COLO668 (cell line): ENCODE data around the gene RFFL.
"Not testable (repeated sequence)": the region's sequence is repeated elsewhere in the genome, so short reads cannot be mapped to it uniquely, and the experiment has no call there.

Source experiments
- DNase-seq: peaks from one replicate; lab custom pipeline; 2025; ENCODE audit not compliant: unreplicated experiment; lab: John Stamatoyannopoulos, UW

RFFL gene

GRCh38 chr17:35051183-35051578 is 12.3 kb downstream of the RFFL start:
- no peak for DNase-seq

DNA sequence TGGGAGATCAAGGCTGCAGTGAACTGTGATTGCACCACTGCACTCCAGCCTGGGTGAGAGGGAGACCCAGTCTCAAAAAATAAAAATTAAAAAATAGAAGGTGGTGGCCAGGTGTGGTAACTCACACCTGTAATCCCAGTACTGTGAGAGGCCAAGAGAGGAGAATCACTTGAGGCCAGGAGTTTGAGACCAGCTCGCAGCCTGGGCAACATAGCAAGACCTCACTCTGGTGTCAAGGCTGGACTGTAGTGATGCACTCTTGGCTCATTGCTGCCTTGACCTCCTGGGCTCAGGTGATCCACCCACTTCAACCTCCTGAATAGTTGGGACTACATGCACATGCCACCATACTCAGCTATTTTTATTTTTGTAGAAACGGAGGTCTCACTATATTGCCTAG is 13.3 kb downstream of the RFFL start:
- DNase-seq: no peak

GRCh38 chr17:35048685-35049379 is 14.7 kb downstream of the RFFL start:
- no peak for DNase-seq

GRCh38 chr17:35046740-35047283 is 16.7 kb downstream of the RFFL start:
- DNase-seq: no peak

DNA sequence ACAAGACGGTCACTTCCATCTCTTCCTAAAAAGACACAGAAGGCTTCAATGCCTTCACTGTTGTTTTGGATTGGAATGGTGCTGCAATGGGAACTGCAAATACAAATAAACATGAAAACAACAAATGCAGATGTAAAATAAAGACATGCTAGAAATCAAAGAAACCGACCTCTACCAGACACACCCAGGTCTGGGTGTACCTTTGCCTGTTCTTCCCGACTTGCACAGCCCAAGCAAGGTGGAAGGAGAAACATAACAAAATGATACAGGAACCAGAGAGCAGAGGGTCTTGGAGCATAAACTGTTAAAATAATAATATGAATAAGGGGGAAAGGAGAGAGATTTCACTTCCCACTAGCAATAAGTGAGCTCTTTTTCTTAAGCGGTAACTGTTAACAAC is 17.3 kb downstream of the RFFL start:
- no peak for DNase-seq

GRCh38 chr17:35045458-35045979 is 18.0 kb downstream of the RFFL start:
- DNase-seq: not testable (repeated sequence)

DNA sequence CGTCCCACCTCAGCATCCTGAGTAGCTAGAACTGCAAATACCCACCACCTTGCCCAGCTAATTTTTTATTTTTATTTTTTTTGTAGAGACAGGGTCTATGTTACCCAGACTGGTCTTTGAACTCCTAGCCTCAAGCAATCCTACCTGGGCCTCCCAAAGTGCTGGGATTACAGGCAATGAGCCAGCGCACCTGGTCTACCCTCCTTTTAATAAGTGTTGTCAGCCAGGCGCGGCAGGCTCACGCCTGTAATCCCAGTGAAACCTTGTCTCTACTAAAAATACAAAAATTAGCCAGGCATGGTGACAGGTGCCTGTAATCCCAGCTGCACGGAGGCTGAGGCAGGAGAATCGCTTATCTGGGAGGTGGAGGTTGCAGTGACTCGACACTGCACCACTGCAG is 19.3 kb downstream of the RFFL start:
- DNase-seq: no peak

- DNase-seq: no peak
These were observed 22.1 kb downstream of the RFFL start for GRCh38 chr17:35041390-35041789.

- no peak for DNase-seq
These were observed 25.1 kb downstream of the RFFL start for GRCh38 chr17:35038453-35038852.

DNA sequence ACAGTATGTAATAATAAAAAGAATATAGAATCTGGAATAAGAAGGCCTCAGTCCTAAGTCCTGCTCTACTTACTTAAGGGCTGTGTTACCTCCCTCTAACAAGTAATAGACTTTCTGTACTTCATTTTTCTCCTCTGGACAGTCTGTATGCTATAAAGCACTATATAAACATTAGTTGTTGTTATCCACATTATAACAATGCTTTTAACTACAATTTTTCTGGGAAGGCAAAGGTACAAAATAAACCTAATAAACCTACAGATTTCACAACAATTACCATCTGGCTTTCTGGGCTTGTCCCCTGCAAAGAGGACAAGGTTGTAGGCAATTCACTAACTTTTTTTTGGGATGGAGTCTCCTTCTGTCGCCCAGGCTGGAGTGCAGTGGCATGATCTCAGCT is 32.7 kb downstream of the RFFL start:
- DNase-seq: no peak

- no peak for DNase-seq
These were observed 34.8 kb downstream of the RFFL start for GRCh38 chr17:35028531-35029262.

GRCh38 chr17:35028097-35028496 is 35.4 kb downstream of the RFFL start:
- DNase-seq: not testable (repeated sequence)

DNA sequence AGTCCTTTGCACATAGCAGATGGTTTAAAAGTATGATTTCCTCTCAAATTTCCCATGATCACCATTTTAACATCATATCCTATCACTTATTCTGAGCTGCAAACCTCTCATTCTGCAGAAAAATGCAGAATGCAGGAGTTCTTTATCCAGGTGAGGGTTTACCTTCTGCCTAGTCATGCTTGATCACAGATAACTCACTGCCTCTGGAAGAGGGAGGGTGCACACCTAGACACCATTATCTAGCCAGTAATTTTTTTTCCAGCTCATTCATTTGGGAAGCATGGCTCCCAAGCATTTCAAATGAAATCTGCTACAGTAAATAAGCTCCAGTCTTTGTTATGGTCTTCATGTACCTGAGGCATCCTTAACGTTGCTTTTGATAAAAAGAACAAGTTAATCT is 38.0 kb downstream of the RFFL start:
- DNase-seq: no peak

- no peak for DNase-seq
These were observed 40.0 kb downstream of the RFFL start for GRCh38 chr17:35023538-35023937.

DNA sequence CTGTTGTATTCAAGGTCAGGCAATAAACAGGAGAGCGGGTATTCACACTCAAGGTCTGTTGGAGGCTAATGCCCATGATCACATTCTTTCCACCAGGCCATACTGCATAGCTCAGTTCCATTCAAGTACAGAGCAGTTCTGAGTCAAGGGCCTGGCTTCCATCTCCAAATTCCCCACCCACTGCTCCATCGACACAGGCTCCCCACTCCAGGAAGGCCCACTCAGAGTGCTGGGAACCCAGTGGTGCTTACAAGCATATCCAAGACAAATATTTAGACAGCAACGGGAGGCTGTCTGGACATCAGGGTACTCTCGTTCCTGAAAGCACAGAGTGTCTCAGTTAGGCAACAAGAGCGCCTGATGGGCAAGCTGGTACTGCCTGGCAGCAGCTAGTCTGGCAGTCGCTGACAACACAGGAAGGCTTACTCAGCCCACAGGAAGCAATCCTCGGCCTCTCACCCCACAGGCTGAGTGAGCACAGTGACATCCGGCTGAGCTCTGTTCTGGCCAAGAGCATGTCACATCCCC is 40.9 kb downstream of the RFFL start:
- DNase-seq: peak; percentile 2

- DNase-seq: no peak
These were observed 41.8 kb downstream of the RFFL start for GRCh38 chr17:35021520-35022380.

DNA sequence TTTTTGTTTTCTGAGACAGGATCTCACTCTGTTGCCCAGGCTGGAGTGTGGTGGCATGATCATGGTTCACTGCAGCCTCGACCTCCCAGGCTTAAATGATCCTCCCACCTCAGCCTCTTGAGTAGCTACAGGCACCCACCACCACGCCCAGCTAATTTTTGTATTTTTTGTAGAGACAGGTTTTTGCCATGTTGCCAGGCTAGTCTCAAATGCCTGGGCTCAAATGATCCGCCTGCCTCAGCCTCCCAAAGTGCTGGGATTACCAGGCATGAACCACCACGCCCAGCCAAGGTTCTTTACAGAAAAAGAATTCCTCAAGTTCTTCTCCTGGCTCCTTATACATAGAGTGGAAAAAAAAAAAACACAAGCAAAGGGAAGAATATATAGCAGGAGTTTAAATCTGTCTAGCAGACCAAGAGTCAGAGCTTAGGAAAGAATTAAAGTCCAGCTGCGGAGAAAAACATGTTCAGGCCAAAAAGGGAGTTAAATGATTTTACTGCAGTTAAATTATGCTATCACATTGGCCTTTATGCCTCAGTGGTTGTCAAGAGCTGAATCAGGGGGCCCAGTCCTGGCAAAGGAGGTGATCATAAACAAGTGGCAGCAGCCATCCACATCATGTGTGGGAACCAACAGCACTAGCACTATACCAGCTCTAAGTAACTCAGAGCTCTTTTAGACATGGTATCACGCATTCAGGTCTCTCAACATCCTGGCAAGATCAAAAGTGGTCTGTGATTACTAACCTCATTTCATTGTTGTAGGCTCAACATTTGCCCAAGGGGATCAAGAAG is 43.9 kb downstream of the RFFL start:
- DNase-seq: no peak

DNA sequence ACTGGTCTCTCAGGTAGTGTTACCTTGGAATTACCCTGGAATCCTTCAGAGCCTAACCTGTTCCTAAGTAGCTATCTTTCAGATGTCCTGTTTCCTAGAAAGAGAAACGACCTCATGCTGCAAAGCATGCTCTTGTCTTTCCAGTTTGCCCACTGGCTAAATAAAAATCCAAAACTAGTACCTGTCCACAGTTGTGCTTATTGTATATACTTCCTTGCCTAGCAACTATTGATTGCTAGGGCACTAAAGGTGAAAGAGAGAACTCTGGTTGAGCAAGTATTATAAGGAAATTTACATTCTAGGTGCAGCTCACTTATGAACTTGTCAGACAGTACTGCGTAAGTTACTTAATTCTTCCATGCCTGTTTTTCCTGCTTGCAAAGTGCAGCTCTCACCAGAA is 44.7 kb downstream of the RFFL start:
- no peak for DNase-seq

- no peak for DNase-seq
These were observed 46.5 kb downstream of the RFFL start for GRCh38 chr17:35017021-35017420.

DNA sequence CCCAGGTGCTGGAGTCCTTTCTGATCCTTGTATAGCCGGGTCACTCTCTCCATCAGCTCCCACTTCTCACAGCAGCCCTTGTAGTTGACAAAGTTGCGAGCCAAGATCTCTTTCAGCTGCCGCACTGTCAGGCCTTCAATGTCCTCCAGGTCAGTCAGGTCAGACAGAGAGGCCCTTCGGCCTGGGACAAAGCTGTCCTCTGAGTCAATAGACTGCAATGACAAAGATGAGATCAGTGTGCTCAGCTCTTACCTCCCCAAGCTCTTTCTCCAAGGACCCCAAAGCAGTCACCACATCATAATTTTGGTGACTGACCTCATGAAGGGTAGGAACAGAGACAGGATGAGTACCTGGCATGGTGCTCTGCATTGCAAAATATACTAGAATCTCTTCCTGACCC is 47.1 kb downstream of the RFFL start:
- no peak for DNase-seq
